Vagina (tissue), 2 donors: ENCODE results near the gene ARHGEF11.

ENCODE experiments used
- POLR2A ChIP-seq, 2 donors: fragments of 450-650 bp; IDR thresholded peaks; one replicate each; pipeline ENCODE4 v1.6.1; 2017; ENCODE audit warnings: antibody characterized with exemption in 2 of 2, mild to moderate bottlenecking in 2 of 2, moderate library complexity in 2 of 2
- POLR2AphosphoS5 ChIP-seq, 2 donors: sonication (generic); formaldehyde crosslinking; IDR thresholded peaks; one replicate each; pipeline ENCODE4 v1.9.0; 2017; ENCODE audit warnings: antibody characterized with exemption in 2 of 2, mild to moderate bottlenecking in 2 of 2, low read depth in 1 of 2; ENCODE audit not compliant: insufficient read depth in 1 of 2
- TF ChIP-seq, protein P1 (sequence below), 3 experiments: fragments of 450-650 bp in 2 of 3; fragments of 200-600 bp in 1 of 3; sonication (generic) in 1 of 3; IDR thresholded peaks; one replicate each; pipeline ENCODE4 v1.5.1; 2017 to 2019; ENCODE audit warnings: antibody characterized with exemption in 3 of 3, mild to moderate bottlenecking in 2 of 3, moderate library complexity in 2 of 3

DNA sequence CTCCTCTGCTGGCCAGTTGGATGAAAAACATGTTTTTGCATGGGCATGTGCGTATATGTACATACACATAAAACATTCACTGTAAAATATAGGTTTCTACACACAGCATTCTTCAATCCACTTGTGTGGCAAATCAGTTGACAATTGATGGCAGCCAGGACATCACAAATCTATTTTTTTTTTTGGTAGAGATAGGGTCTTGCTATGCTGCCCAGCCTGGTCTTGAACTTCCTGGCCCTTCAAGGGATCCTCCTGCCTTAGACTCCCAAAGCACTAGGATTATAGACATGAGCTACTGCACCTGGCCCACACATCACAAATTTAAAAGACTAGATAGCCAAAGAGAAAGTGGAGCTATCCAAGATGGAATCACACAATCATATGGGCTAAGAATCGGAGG is 39.6 kb downstream of the ARHGEF11 start:
- TF ChIP-seq, protein P1, sequence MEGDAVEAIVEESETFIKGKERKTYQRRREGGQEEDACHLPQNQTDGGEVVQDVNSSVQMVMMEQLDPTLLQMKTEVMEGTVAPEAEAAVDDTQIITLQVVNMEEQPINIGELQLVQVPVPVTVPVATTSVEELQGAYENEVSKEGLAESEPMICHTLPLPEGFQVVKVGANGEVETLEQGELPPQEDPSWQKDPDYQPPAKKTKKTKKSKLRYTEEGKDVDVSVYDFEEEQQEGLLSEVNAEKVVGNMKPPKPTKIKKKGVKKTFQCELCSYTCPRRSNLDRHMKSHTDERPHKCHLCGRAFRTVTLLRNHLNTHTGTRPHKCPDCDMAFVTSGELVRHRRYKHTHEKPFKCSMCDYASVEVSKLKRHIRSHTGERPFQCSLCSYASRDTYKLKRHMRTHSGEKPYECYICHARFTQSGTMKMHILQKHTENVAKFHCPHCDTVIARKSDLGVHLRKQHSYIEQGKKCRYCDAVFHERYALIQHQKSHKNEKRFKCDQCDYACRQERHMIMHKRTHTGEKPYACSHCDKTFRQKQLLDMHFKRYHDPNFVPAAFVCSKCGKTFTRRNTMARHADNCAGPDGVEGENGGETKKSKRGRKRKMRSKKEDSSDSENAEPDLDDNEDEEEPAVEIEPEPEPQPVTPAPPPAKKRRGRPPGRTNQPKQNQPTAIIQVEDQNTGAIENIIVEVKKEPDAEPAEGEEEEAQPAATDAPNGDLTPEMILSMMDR (IDR thresholded peaks at IDR 0.05), result no peak
- no peak for TF ChIP-seq POLR2A (IDR thresholded peaks at IDR 0.05)
- TF ChIP-seq POLR2AphosphoS5 (IDR thresholded peaks at IDR 0.05; ENCODE audit: insufficient read depth in 1 of 2, low read depth in 1 of 2), result no peak
